Measurements from ENCODE around the gene CENPS. TPM values are rescaled to one million over a fixed set of nuclear protein-coding genes. Genes with fewer than 3 reads are reported as not detected.
"Not testable (repeated sequence)": the region's sequence is repeated elsewhere in the genome, so short reads cannot be mapped to it uniquely, and the experiment has no call there.

The CENPS gene
- total RNA-seq, 2 experiments from 2014 or later: 18.3 to 21.9 TPM

DNA sequence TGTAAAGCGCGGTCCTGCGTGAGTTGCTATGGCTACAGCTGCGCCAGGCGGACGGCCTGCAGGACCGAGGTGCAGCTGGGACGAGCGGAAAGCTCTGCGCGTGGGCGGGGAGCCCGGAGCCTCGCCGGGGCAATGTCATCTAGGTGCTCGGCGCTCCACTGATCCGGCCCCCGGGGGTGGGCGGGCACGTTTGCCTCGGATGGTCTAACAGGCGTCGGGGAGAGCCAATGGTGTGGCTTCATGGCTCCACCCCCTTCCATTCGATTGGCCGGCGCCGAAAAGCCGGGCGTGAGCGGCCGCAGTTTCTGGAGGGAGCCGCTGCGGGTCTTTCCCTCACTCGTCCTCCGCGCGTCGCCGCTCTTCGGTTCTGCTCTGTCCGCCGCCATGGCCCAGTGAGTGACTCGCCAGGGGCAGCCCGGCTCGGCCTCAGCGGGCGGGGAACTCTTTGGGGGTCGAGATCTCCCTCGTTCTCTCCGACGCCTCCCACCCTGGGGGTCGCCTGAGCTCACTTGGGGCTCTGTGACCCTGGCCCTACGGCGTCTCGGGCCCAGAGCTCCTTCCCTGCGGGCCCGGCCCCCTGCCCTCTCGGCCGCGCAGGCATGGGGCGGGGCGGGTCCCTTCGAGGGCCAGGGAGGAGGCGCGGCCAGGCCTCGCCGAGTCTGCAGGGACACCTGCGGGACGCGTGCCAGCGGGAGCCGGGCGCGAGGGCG is 31.3 kb upstream of the CENPS start, which contains the start of gene PGD:
Gene PGD, plus strand, starts transcription at position 331 of the 710 bp plus-strand sequence. Its CDS starts 54 bp downstream, at position 385.
- Mint-ChIP-seq H3K4me1 (ENCODE audit: low read depth) (peaks cover 33% of the 10 kb centered on the region), H3K36me3 (ENCODE audit: low read depth) (peaks cover 24% of the 10 kb centered on the region), H3K4me3 (peak within 1 kb of the TSS; percentile 81), H3K27ac (peak within 1 kb of the TSS; percentile 87), H3K9me3 (ENCODE audit: insufficient read depth) (peaks cover 4% of the 10 kb centered on the region), H3K27me3 (ENCODE audit: low read depth) (no peaks in the 10 kb centered on the region)
- ChIA-PET CTCF (interaction anchor here (0.7 to 3.5 kb wide), 6 partner anchors 21 to 448 kb away, joined by 3 to 14 read pairs (median 6); partner anchors contain the start of genes CENPS and KIF1B), POLR2A (interaction anchor here (0.5 to 1.4 kb wide), 4 partner anchors 97 to 748 kb away, joined by 3 to 4 read pairs (median 3); partner anchors contain the start of genes KIF1B, LZIC and NMNAT1)
- DNase-seq: peak; percentile 99
- ATAC-seq: peak; percentile 98

DNA sequence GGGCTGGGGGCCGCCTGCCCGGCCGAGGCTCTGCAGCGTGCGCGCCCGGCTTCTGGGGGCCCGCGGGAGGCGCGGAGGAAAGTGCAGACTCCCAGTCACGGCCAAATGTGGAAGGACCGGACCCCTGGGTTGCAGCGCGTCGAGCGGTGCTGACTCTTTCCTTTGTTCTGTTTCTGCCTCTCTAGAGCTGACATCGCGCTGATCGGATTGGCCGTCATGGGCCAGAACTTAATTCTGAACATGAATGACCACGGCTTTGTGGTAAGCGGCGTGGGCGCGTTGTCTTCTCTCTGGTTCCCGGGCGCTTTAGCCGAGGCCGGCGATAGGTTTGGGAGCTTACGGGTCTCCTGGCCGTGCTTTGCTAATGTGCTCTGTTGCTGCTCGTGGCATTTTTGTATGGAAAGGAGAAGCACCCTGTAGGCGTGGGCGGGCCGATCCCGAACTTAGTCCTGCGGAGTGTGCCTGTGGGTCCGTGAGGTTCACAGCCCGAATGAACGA is 30.7 kb upstream of the CENPS start:
- POLR2A ChIA-PET: interaction anchor here (0.5 to 1.4 kb wide), 3 partner anchors 189 to 749 kb away, joined by 3 to 4 read pairs (median 4); partner anchors contain the start of gene KIF1B
- Mint-ChIP-seq H3K4me3 (peak overlapping the region; percentile 81), H3K9me3 (ENCODE audit: insufficient read depth) (no peaks in the 10 kb centered on the region), H3K4me1 (ENCODE audit: low read depth) (peaks cover 33% of the 10 kb centered on the region), H3K36me3 (ENCODE audit: low read depth) (peaks cover 29% of the 10 kb centered on the region), H3K27ac (peak overlapping the region; percentile 56), H3K27me3 (ENCODE audit: low read depth) (no peaks in the 10 kb centered on the region)
- no peak for ATAC-seq
- DNase-seq: no peak
- CTCF ChIA-PET: interaction anchor here (0.7 to 3.5 kb wide), 4 partner anchors 31 to 449 kb away, joined by 3 to 14 read pairs (median 10); partner anchors contain the start of genes CENPS and KIF1B

DNA sequence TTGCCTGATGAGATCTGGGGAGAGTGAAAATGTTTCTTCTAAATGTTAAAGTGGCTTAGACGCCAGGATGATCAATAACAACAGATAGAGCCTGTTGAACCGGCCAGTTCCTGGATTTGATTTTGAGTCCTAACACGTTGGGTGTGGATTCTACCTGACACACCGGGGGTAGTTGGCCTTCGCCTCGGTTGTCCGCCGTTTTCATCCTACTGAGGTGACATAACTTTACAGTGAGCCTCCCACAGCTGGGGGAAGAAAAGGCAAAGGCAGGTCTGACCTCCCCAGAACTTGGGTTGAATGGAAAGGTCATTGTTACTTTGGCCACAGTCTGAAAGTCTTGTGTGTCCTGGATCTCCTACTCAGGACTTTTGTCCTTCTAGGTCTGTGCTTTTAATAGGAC is 30.2 kb upstream of the CENPS start:
- Mint-ChIP-seq H3K27me3 (ENCODE audit: low read depth) (no peaks in the 10 kb centered on the region), H3K9me3 (ENCODE audit: insufficient read depth) (no peaks in the 10 kb centered on the region), H3K4me1 (ENCODE audit: low read depth) (peaks cover 33% of the 10 kb centered on the region), H3K27ac (peak overlapping the region; percentile 56), H3K36me3 (ENCODE audit: low read depth) (peaks cover 32% of the 10 kb centered on the region), H3K4me3 (peak overlapping the region; percentile 81)
- ATAC-seq (no peak), DNase-seq (peak; percentile 25)
- ChIA-PET CTCF (interaction anchor here (1.3 to 3.5 kb wide), 5 partner anchors 24 to 450 kb away, joined by 3 to 14 read pairs (median 9); partner anchors contain the start of genes CENPS and KIF1B), POLR2A (interaction anchor here (0.6 kb wide), 1 partner anchor 681 kb away, joined by 4 read pairs; no protein-coding TSS in a partner anchor)

DNA sequence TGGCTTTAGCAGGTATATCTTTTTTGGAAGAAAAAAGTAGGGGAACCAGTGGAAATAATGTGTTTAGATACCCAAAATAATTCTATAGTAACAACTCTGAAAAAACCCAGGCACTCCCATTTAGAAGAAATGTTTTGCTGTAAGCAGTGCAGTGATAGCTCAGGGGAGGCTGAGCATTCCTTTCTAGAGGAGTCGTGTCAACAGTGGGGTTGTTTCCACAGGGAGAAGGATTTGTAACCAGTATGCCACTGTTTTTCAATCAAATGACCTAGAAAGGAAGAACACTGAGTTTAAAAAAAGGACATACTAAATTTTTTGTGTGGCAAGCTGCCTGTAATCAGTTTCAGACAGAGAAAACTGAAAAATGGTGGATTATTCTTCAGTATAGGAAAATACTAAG is 29.0 kb upstream of the CENPS start:
- DNase-seq: no peak
- POLR2A ChIA-PET: no interaction called here
- no peak for ATAC-seq
- no peaks in the 10 kb centered on the region for H3K27me3 Mint-ChIP-seq (ENCODE audit: low read depth)
- no peak overlapping the region for H3K4me3 Mint-ChIP-seq
- peaks cover 33% of the 10 kb centered on the region for H3K4me1 Mint-ChIP-seq (ENCODE audit: low read depth)
- CTCF ChIA-PET: interaction anchor here (1.2 to 3.5 kb wide), 5 partner anchors 23 to 451 kb away, joined by 3 to 9 read pairs (median 3); no protein-coding TSS in a partner anchor
- no peaks in the 10 kb centered on the region for H3K9me3 Mint-ChIP-seq (ENCODE audit: insufficient read depth)
- H3K36me3 Mint-ChIP-seq (ENCODE audit: low read depth): peaks cover 32% of the 10 kb centered on the region
- H3K27ac Mint-ChIP-seq: no peak overlapping the region

DNA sequence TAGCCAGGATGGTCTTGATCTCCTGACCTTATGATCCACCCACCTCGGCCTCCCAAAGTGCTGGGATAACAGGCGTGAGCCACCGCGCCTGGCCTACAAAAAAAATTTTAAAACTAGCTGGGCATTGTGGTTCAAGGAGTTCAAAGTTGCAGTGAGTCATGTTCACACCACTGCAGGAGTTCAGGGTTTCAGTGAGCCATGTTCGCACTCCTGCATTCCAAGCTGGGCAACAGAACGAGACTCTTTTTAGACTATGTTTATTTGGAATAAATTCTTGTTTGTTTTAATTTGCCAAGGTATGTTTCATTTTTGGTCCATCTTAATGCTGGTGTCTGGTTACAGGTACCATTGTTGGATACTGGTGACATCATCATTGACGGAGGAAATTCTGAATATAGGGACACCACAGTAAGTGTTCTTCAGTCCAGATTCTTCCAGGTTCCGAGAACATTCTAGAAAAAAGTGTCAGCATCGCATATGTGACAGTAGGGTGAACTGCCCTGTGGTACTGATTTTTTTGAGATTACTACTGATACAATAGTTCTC is 27.4 kb upstream of the CENPS start:
- Mint-ChIP-seq H3K36me3 (ENCODE audit: low read depth) (peaks cover 44% of the 10 kb centered on the region), H3K4me3 (no peak overlapping the region), H3K9me3 (ENCODE audit: insufficient read depth) (no peaks in the 10 kb centered on the region), H3K27ac (no peak overlapping the region), H3K27me3 (ENCODE audit: low read depth) (no peaks in the 10 kb centered on the region), H3K4me1 (ENCODE audit: low read depth) (peaks cover 30% of the 10 kb centered on the region)
- ChIA-PET CTCF (no interaction called here), POLR2A (no interaction called here)
- no peak for DNase-seq
- ATAC-seq: no peak

DNA sequence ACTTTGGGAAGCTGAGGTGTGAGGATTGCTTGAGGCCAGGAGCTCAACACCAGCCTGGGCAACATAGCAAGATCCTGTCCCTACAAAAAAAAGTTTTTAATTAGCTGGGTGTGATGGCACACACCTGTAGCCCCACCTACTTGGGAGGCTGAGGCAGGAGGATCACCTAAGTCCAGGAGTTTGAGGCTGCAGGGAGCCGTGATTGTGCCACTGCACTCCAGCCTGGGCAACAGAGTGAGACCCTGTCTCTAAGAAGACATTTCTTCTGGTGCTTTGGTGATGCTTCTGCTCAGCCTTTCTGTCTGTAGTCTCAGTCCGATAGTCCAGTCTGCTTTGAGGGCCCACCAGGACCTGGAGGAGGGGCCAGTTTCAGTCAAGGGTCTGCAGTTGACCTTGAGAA is 23.0 kb upstream of the CENPS start:
- Mint-ChIP-seq H3K4me3 (no peak overlapping the region), H3K27me3 (ENCODE audit: low read depth) (no peaks in the 10 kb centered on the region), H3K36me3 (ENCODE audit: low read depth) (peaks cover 56% of the 10 kb centered on the region), H3K4me1 (ENCODE audit: low read depth) (peaks cover 3% of the 10 kb centered on the region), H3K9me3 (ENCODE audit: insufficient read depth) (no peaks in the 10 kb centered on the region), H3K27ac (no peak overlapping the region)
- ChIA-PET POLR2A (no interaction called here), CTCF (no interaction called here)
- DNase-seq: no peak
- ATAC-seq: no peak

DNA sequence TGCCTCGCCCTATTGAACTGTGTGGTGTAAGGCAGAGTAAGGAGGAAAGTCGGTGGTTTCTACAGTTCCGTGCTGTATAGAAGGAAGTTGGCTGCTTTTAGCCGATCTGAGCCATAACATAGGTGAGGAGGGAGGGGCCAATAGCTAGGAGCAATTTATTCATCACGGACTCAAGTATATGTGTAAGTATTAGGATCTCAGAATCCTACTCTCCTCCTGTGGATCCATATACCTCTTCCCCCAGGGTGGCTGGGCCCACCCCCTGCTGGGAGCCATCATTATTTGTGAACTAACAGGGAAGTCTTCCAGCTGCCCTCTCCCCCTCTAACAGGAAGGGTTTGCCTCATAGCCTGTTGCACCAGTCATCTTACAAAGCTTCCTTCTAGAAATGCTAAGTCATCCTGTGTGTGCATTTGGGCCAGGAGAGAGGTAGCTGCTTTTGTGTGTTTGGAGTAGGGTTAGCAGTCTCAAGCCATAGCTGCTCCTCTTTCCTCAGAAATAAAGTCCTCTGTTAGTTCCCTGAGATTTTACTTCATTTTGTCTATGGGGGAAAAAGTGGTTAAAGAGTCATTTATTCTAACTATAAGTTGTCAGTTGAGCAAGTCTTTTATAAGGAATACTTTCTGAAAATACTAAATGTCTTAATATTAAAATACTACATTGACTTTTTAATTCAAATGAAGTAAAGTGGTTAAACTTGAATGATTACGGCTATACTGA is 14.9 kb upstream of the CENPS start:
- ChIA-PET POLR2A (interaction anchor here (0.7 kb wide), 1 partner anchor 15 kb away, joined by 3 read pairs; the partner anchor contains the start of gene CENPS), CTCF (interaction anchor here (0.5 to 2.8 kb wide), 5 partner anchors 14 to 464 kb away, joined by 3 to 17 read pairs (median 7); partner anchors contain the start of genes CENPS and KIF1B)
- DNase-seq (no peak), ATAC-seq (peak; percentile 80)
- Mint-ChIP-seq H3K27ac (peak overlapping the region; percentile 89), H3K4me3 (peak overlapping the region; percentile 44), H3K4me1 (ENCODE audit: low read depth) (peaks cover 14% of the 10 kb centered on the region), H3K36me3 (ENCODE audit: low read depth) (peaks cover 74% of the 10 kb centered on the region), H3K27me3 (ENCODE audit: low read depth) (no peaks in the 10 kb centered on the region), H3K9me3 (ENCODE audit: insufficient read depth) (no peaks in the 10 kb centered on the region)

DNA sequence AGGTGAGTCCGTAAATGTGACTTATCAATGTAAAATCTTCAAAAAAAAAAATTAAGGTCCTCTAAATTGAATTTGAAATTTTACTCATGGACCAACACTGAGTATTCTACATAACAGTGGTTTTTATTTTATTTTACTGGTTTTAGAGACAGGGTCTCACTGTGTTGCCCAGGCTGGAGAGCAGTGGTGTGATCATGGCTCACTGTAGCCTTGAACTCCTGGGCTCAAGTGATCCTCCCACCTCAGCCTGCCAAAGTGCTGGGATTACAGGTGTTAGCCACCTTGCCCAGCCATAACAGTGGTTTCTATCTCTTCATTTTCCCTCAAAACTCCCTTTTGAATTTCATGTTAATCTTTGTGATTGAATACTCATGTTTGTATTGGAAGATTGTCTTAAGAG is 14.3 kb upstream of the CENPS start:
- H3K9me3 Mint-ChIP-seq (ENCODE audit: insufficient read depth); DNase-seq; POLR2A ChIA-PET; H3K27me3 Mint-ChIP-seq (ENCODE audit: low read depth); H3K4me3 Mint-ChIP-seq; ATAC-seq: not testable (repeated sequence)
- peaks cover 14% of the 10 kb centered on the region for H3K4me1 Mint-ChIP-seq (ENCODE audit: low read depth)
- peaks cover 74% of the 10 kb centered on the region for H3K36me3 Mint-ChIP-seq (ENCODE audit: low read depth)
- H3K27ac Mint-ChIP-seq: peak overlapping the region; percentile 22
- CTCF ChIA-PET: interaction anchor here (0.8 to 2.8 kb wide), 5 partner anchors 13 to 206 kb away, joined by 3 to 17 read pairs (median 7); partner anchors contain the start of genes CENPS and KIF1B

DNA sequence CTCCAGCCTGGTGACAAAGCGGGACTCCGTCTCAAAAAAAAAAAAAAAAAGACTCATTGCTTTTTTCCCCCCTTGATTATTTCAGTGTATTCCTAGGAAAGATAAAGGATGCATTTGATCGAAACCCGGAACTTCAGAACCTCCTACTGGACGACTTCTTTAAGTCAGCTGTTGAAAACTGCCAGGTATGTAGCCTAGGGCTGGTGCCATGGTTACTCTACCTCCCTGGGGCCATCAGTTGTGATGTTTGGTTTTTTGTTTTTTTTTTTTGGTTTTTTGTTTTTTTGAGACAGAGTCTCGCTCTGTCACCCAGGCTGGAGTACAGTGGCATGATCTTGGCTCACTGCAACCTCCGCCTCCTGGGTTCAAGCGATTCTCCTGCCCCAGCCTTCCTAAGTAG is 11.5 kb upstream of the CENPS start:
- H3K4me3 Mint-ChIP-seq; H3K27me3 Mint-ChIP-seq (ENCODE audit: low read depth); ATAC-seq; DNase-seq; H3K9me3 Mint-ChIP-seq (ENCODE audit: insufficient read depth); H3K27ac Mint-ChIP-seq; POLR2A ChIA-PET: not testable (repeated sequence)
- Mint-ChIP-seq H3K36me3 (ENCODE audit: low read depth) (peaks cover 50% of the 10 kb centered on the region), H3K4me1 (ENCODE audit: low read depth) (peaks cover 14% of the 10 kb centered on the region)
- CTCF ChIA-PET: interaction anchor here (1.1 kb wide), 1 partner anchor 10 kb away, joined by 3 read pairs; no protein-coding TSS in a partner anchor

DNA sequence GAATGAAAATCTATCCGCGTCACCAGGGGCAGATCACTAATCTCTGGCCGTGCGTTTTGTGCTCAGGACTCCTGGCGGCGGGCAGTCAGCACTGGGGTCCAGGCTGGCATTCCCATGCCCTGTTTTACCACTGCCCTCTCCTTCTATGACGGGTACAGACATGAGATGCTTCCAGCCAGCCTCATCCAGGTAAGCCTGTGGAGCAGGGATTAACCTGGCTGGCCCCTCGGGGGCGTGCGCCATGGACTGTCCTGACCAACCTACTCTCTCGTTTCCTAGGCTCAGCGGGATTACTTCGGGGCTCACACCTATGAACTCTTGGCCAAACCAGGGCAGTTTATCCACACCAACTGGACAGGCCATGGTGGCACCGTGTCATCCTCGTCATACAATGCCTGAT is 10.9 kb upstream of the CENPS start:
- no peak overlapping the region for H3K4me3 Mint-ChIP-seq
- peaks cover 13% of the 10 kb centered on the region for H3K4me1 Mint-ChIP-seq (ENCODE audit: low read depth)
- ChIA-PET POLR2A (no interaction called here), CTCF (no interaction called here)
- ATAC-seq (no peak), DNase-seq (no peak)
- peaks cover 48% of the 10 kb centered on the region for H3K36me3 Mint-ChIP-seq (ENCODE audit: low read depth)
- H3K9me3 Mint-ChIP-seq (ENCODE audit: insufficient read depth): no peaks in the 10 kb centered on the region
- H3K27me3 Mint-ChIP-seq (ENCODE audit: low read depth): no peaks in the 10 kb centered on the region
- no peak overlapping the region for H3K27ac Mint-ChIP-seq

DNA sequence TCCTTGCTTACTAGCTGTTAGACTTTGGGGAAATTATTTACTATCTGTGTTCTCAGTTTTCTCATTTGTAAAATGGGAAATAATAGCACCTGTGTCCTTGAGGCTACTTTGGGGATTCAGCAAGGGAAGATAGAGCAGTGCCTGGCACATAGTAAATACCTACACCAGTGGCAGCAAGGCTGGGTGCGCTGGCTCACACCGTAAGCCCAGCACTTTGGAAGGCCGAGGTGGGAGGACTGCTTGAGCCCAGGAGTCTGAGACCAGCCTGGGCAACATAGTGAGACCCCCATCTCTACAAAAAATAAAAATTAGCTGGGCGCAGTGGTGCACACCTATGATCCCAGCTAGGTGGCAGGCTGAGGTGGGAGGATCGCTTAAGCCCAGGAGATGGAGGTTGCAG is 8.6 kb upstream of the CENPS start:
- Mint-ChIP-seq H3K27me3 (ENCODE audit: low read depth) (no peaks in the 10 kb centered on the region), H3K9me3 (ENCODE audit: insufficient read depth) (no peaks in the 10 kb centered on the region), H3K4me3 (no peak overlapping the region), H3K4me1 (ENCODE audit: low read depth) (no peaks in the 10 kb centered on the region), H3K36me3 (ENCODE audit: low read depth) (peaks cover 33% of the 10 kb centered on the region), H3K27ac (no peak overlapping the region)
- ATAC-seq (no peak), DNase-seq (no peak)
- POLR2A ChIA-PET: no interaction called here
- CTCF ChIA-PET: no interaction called here

Measured in activated CD8-positive, alpha-beta T cell treated with anti-CD3 and anti-CD28 coated beads, Interleukin-2, amount 10 ng/mL, durations not matched to agents 7 days and 5 days (primary cell).